ENCODE results near the gene KANK2. TPM values are rescaled to one million over a fixed set of nuclear protein-coding genes. Genes with fewer than 3 reads are reported as not detected.

Gene KANK2
- total and polyA plus RNA-seq, 10 of the 15 experiments (the other 5 are each of a cell fraction or from before 2014, with no cell fraction given): 4.9 to 33.0 (median 21.0) TPM

- intact Hi-C loops (cut with micrococcal nuclease; ENCODE audit: unreplicated experiment) (loop anchor here (2.0 kb wide), 1 partner anchor 77 kb away; no protein-coding TSS in a partner anchor), in situ Hi-C loops (cut with MboI) (no loop called here)
- Histone ChIP-seq H3K9ac (ENCODE audit: control insufficient read depth, insufficient read depth, low read length) (no peak overlapping the region), H3K4me3 (no peak overlapping the region), H4K20me1 (ENCODE audit: control insufficient read depth, insufficient read depth) (no peaks in the 10 kb centered on the region; the same call in 1 of the 2 replicates), H3K36me3 (ENCODE audit: control insufficient read depth in 2 of 2, insufficient read depth in 2 of 2, low read length in 1 of 2) (peaks cover 41 to 50% of the 10 kb centered on the region in 2 experiments), H3K79me2 (ENCODE audit: control insufficient read depth, insufficient read depth, low read length) (no peaks in the 10 kb centered on the region), H2AFZ (ENCODE audit: control insufficient read depth, low read depth, low read length) (no peak overlapping the region), H3K4me2 (ENCODE audit: control insufficient read depth, insufficient read depth) (no peak overlapping the region), H3K4me1 (ENCODE audit: control insufficient read depth, insufficient read depth, low read length) (no peaks in the 10 kb centered on the region), H3K27ac (ENCODE audit: control insufficient read depth, insufficient read depth) (no peak overlapping the region), H3K9me3 (replicated peaks; ENCODE audit: control insufficient read depth, insufficient read depth, low read length) (no peaks in the 10 kb centered on the region), H3K27me3 (replicated peaks in 1 of 2; ENCODE audit: control insufficient read depth in 2 of 2, insufficient read depth in 2 of 2, low read length in 1 of 2) (no peaks in the 10 kb centered on the region)
- ChIA-PET CTCF (interaction anchor here (1.0 to 1.1 kb wide), 3 partner anchors 76 to 354 kb away, joined by 3 to 6 read pairs (median 3); no protein-coding TSS in a partner anchor), RAD21 (ENCODE audit: unreplicated experiment) (interaction anchor here (1.5 kb wide), 1 partner anchor 18 kb away, joined by 3 read pairs; no protein-coding TSS in a partner anchor), POLR2A (no interaction called here), SMC1A (ENCODE audit: uncharacterized antibody, unreplicated experiment) (interaction anchor here (1.2 kb wide), 1 partner anchor 192 kb away, joined by 3 read pairs; no protein-coding TSS in a partner anchor)
- TF ChIP-seq MTA3 (IDR thresholded peaks at IDR 0.05; ENCODE audit: borderline replicate concordance, low read length) (no peak), SREBF1 (IDR thresholded peaks at IDR 0.05; ENCODE audit: low read length) (no peak), TCF7 (IDR thresholded peaks at IDR 0.05; ENCODE audit: borderline replicate concordance) (no peak), RFX5 (IDR thresholded peaks at IDR 0.05; ENCODE audit: low read depth, low read length) (no peak), EZH2 (IDR thresholded peaks at IDR 0.05; ENCODE audit: borderline replicate concordance, control insufficient read depth, low read depth, low read length) (no peak), POLR2AphosphoS2 (IDR thresholded peaks at IDR 0.05; ENCODE audit: low read depth, low read length) (no peak), ETV6 (conservative IDR thresholded peaks at IDR 0.05 in 1 of 2, IDR thresholded peaks at IDR 0.05 in 1 of 2; ENCODE audit: borderline replicate concordance in 1 of 2, low read depth in 1 of 2) (no peak), BCL11A (IDR thresholded peaks at IDR 0.05; ENCODE audit: low read depth, low read length) (no peak)
- 77% methylated on average over 15 of the region's 15 CpGs for WGBS (ENCODE audit: insufficient coverage, insufficient replicate concordance, low lambda C conversion rate, missing lambda C conversion rate)
- ATAC-seq (no peak), DNase-seq (ENCODE audit: low read depth, low spot score) (no peak), FAIRE-seq (no peak)
- no TSS peak for BruUV-seq (replicated peaks)
Measured at GRCh38 chr19:11127905-11128304, 69.4 kb downstream of the KANK2 start.

Measured in GM12878 (cell line).